Anterior cingulate cortex (tissue), 58 donors: ENCODE measurements around the gene CACNA1D.
"Not testable (repeated sequence)": the region's sequence is repeated elsewhere in the genome, so short reads cannot be mapped to it uniquely, and the experiment has no call there.

Experiments
- DNase-seq, 58 donors: peaks; one replicate each; lab custom pipeline; 2025; lab: John Stamatoyannopoulos, UW

CACNA1D gene

GRCh38 chr3:53606793-53607192 lies 112.4 kb downstream of the CACNA1D start:
- no peak for DNase-seq

GRCh38 chr3:53612508-53612907 lies 118.1 kb downstream of the CACNA1D start:
- no peak for DNase-seq

- DNase-seq: no peak
These were observed 118.7 kb downstream of the CACNA1D start for GRCh38 chr3:53613125-53613524.

- no peak for DNase-seq
These were observed 119.9 kb downstream of the CACNA1D start for GRCh38 chr3:53614307-53614706.

- peak in 12 of 58 donors; percentile 4 to 60 (median 24) for DNase-seq
These were observed 121.9 kb downstream of the CACNA1D start for GRCh38 chr3:53616321-53616720.

GRCh38 chr3:53616971-53617892 lies 122.8 kb downstream of the CACNA1D start:
- DNase-seq: no peak

GRCh38 chr3:53617893-53618523 lies 123.6 kb downstream of the CACNA1D start:
- DNase-seq: no peak

GRCh38 chr3:53618524-53618906 lies 124.1 kb downstream of the CACNA1D start:
- DNase-seq: no peak

GRCh38 chr3:53618936-53619335 lies 124.5 kb downstream of the CACNA1D start:
- DNase-seq: no peak

- DNase-seq: no peak
These were observed 129.8 kb downstream of the CACNA1D start for GRCh38 chr3:53624061-53624857.

GRCh38 chr3:53626876-53627275 lies 132.5 kb downstream of the CACNA1D start:
- DNase-seq: no peak

GRCh38 chr3:53628536-53629401 lies 134.4 kb downstream of the CACNA1D start:
- no peak for DNase-seq

GRCh38 chr3:53629402-53629723 lies 135.0 kb downstream of the CACNA1D start:
- no peak for DNase-seq

- DNase-seq: no peak
These were observed 136.1 kb downstream of the CACNA1D start for GRCh38 chr3:53630547-53630946.

GRCh38 chr3:53633197-53633787 lies 138.9 kb downstream of the CACNA1D start:
- no peak for DNase-seq

- no peak for DNase-seq
These were observed 140.6 kb downstream of the CACNA1D start for GRCh38 chr3:53635041-53635440.

- not testable (repeated sequence) for DNase-seq
These were observed 144.4 kb downstream of the CACNA1D start for GRCh38 chr3:53638806-53639205.

GRCh38 chr3:53641397-53641796 lies 147.0 kb downstream of the CACNA1D start:
- no peak for DNase-seq

GRCh38 chr3:53642211-53642610 lies 147.8 kb downstream of the CACNA1D start:
- no peak for DNase-seq

GRCh38 chr3:53643757-53644156 lies 149.3 kb downstream of the CACNA1D start:
- DNase-seq: no peak
